GM20000 (cell line): ENCODE data around the gene NIN.
A peak's percentile ranks its signal among the peaks of the same experiment; 100 is the strongest.

ENCODE experiments used
- DNase-seq: peaks from one replicate; pipeline ENCODE4 v3.0.0; 2012; ENCODE audit warnings: low spot score
- TF ChIP-seq, protein P1 (sequence below): IDR thresholded peaks from 2 replicates; pipeline ENCODE4 v1.5.1; 2012; ENCODE audit warnings: mild to moderate bottlenecking, control low read depth; ENCODE audit errors: extremely low read depth, missing control alignments

NIN gene

DNA sequence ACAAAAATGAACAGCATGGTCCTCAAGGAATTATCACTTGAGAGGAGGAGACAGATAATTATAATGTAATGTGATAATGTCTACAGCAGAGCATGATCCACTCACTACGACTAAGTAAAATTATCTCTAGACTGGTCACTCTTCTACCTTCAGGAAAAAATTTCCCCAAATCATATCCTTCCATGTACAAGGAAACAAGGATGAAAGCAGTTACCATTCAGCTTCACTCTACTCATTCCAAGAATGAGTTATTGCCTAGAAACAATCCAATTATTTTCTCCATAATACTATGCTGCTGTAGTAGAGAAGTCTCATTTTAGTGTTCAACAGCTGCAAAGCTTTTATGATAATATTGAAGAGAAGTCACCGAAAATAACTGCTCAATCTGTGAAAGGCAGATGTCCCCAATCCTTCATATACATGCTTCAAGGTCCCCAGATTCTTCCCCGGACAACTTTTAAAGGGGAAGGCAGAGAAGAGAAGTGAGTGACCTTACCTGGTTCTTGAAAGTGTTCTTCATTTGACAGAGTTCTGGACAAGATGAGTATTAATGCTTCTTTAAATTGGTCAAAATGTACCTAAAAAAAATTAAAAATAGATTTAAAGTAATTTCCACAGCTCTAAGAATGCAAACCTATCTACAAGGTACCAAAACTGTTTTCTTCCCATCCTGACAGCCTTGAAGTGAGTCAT, 24.6 kb downstream of the NIN start:
- TF ChIP-seq, protein P1, sequence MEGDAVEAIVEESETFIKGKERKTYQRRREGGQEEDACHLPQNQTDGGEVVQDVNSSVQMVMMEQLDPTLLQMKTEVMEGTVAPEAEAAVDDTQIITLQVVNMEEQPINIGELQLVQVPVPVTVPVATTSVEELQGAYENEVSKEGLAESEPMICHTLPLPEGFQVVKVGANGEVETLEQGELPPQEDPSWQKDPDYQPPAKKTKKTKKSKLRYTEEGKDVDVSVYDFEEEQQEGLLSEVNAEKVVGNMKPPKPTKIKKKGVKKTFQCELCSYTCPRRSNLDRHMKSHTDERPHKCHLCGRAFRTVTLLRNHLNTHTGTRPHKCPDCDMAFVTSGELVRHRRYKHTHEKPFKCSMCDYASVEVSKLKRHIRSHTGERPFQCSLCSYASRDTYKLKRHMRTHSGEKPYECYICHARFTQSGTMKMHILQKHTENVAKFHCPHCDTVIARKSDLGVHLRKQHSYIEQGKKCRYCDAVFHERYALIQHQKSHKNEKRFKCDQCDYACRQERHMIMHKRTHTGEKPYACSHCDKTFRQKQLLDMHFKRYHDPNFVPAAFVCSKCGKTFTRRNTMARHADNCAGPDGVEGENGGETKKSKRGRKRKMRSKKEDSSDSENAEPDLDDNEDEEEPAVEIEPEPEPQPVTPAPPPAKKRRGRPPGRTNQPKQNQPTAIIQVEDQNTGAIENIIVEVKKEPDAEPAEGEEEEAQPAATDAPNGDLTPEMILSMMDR, result no peak
- DNase-seq, result no peak

DNA sequence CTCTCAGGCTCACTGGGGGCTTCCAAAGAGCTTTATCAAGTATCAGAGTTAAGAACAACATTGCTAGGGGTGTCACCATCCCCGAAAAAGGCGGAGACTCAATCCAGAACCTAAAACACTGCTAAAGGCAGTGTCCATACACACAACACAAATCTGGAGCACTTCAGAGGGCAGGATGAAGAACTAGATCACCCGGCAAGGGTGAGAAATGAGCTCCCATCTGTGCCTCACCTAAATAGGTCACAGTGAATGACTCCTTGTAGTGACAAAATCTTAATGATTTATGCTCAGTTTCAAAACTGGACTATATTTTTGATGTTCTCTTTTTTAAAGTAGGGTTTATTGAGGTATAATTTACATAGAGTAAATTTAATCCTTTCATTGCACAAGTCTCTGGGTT, 25.6 kb downstream of the NIN start:
- no peak for DNase-seq
- TF ChIP-seq, protein P1, result no peak

DNA sequence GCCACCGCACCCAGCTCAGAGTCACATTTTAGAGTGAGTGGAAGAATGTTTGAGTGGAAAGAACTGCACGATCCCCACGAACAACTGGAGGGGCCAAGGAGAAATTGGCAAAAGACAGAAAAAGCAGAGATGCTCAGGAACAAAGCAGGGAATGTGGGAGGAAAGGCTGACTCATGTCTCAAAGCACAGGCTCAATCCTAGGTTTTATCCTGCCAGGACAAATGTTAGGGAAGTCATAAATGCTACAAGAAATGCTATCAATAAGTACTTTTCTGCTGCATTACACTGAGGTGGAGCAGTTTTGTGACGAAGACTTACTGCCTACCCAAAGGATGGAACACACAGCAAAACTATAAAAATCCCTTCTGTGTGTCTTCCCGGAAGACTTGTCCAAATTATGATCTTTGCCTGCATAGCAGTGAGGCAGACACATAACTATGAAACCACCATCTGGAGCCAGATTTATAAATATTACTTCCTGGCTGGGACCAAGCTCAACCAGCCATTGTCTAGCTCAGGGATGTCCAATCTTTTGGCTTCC, 26.7 kb downstream of the NIN start:
- DNase-seq, result no peak
- TF ChIP-seq, protein P1, result no peak

DNA sequence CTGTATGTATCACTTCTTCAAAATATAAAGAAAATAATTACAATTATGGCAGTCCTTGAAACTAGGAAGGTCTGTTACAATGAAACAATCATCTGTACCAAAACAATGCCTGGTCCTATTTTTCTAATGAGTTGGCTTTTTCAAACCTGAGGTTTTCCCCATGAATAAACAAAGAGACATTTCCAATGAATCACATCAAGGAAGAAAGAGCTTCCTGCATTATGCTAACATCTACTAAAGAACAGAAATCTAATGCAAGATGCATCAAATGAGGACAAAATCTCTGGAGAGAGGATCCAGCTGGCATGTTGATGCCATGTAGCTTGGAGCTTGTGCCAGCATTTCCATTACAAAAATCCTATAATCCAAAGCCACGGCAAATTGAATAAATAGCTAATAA, 29.3 kb downstream of the NIN start:
- TF ChIP-seq, protein P1, result no peak
- DNase-seq, result no peak

DNA sequence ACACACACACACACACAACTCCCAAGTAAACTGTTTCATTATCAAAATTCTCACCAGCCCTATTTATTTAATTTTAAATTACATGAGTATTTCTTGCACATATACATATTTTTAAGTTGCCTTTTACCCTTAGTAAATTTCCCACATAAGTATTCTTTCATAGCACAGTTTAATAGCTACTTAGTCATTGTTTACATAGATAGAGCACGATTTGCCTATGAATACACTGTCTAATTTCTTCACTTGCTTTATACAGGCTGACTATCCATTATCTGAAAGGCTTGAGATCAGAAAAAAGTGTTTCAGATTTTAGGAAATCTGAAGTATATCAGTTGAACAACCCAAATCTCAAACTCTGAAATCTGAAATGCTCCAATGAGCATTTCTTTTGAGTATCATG, 30.9 kb downstream of the NIN start:
- no peak for DNase-seq
- TF ChIP-seq, protein P1, result no peak

DNA sequence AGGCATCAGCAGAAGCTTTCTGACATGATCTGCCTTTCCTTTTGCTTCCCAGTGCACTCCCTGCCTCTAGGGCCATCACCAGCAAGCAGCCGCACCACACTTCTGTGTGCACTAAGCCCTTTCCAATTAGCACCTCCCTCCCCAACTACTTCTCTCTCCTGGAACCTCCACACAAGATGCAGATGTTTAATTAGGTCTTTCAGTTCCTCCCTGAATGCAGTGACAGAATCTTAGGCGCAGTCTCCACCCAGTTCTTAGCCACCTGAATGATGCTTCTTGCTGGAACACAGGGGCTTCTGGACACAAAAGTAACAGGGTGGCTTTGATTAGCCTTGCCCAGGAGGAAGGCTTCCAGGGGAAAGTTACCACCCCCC, 32.9 kb downstream of the NIN start:
- DNase-seq, result peak; percentile 51
- TF ChIP-seq, protein P1, result no peak

DNA sequence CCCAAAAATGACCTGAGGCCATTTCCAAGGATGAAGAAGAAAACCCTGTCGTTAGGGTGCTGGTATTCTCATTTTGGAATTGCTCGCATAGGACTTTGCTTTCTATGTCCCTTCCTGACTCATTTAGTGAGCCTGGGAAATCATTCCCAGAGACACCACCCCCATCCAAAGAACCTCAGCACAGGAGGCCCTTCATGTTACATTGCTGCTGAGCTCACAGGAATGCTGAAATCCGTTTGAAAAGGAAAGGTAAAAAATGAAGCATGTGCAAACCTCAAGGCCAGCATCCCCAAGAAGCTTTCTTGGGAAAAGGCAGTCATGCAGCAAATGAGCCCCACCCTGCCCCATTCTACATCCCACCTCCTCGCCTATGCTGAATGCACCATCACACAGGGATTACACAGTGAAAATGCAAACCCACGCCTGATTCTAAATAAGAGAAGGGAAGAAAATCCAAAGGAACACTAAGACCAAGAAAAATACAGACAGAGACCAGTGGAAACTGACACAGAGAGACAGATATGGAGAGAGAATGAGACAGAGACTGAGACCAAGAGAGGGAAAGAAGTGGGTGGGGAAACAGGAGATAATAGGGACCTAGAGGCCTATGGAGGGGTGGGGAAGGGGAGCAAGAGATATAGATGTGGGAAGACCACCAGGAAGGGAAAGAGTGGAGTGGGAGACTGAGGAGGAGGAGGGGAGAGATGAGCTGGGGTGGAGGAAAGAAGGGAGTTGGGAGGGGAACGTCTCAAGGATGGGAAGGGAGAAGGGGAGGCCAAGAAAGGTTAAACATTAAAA, 33.5 kb downstream of the NIN start:
- DNase-seq, result no peak
- TF ChIP-seq, protein P1, result no peak
